Transverse colon (tissue), 4 donors: Measurements from ENCODE around the gene DAPL1. TPM values are rescaled to one million over a fixed set of nuclear protein-coding genes. Genes with fewer than 3 reads are reported as not detected.

ENCODE experiments used
- DNase-seq: peaks from one replicate; pipeline ENCODE4 v3.0.0-alpha.2; 2019
- H3K27ac ChIP-seq, 4 donors: fragments of 200-600 bp; sonication (generic); 2 replicates each; pipeline ENCODE4 v1.5.1; 2016 to 2018; ENCODE audit warnings: inconsistent platforms in 4 of 4
- H3K27me3 ChIP-seq: fragments of 200-600 bp; sonication (generic); 2 replicates; pipeline ENCODE4 v1.5.1; 2017; ENCODE audit warnings: inconsistent platforms
- H3K36me3 ChIP-seq, 4 donors: fragments of 200-600 bp; sonication (generic); 2 replicates each; pipeline ENCODE4 v1.5.1; 2017 to 2019; ENCODE audit warnings: inconsistent platforms in 4 of 4
- H3K4me1 ChIP-seq, 4 donors: fragments of 200-600 bp; sonication (generic); 2 replicates each; pipeline ENCODE4 v1.5.1; 2017 to 2020; ENCODE audit warnings: inconsistent platforms in 4 of 4
- H3K4me3 ChIP-seq, 4 donors: fragments of 200-600 bp; sonication (generic); 1 replicate in 1 of 4; 2 replicates in 3 of 4; pipeline versions ENCODE4 v1.5.1 to v1.6.1; 2017 to 2019; ENCODE audit warnings: inconsistent platforms in 4 of 4
- H3K9me3 ChIP-seq, 2 donors: fragments of 200-600 bp; sonication (generic); 2 replicates each; pipeline ENCODE4 v1.5.1; 2017 to 2019; ENCODE audit warnings: inconsistent platforms in 2 of 2
- EP300 ChIP-seq: sonication (generic); formaldehyde crosslinking; IDR thresholded peaks from one replicate; pipeline ENCODE4 v1.6.1; 2017; ENCODE audit warnings: antibody characterized with exemption, low read depth
- POLR2A ChIP-seq: fragments of 450-650 bp; IDR thresholded peaks from one replicate; pipeline ENCODE4 v1.6.1; 2016; ENCODE audit warnings: antibody characterized with exemption, mild to moderate bottlenecking, moderate library complexity
- POLR2AphosphoS5 ChIP-seq, 3 donors: sonication (generic); formaldehyde crosslinking; IDR thresholded peaks; one replicate each; pipeline ENCODE4 v1.6.1; 2016; ENCODE audit warnings: antibody characterized with exemption in 3 of 3
- WGBS, 2 donors: methylation state at CpG; one replicate each; pipeline ENCODE4 v1.1.5; 2018; ENCODE audit warnings: low coverage in 1 of 2; 5-methylcytosine and 5-hydroxymethylcytosine counted together
- in situ Hi-C, 4 donors: fragments of 200-750 bp; cut with MboI; loops; one replicate each; pipeline versions ENCODE4 v1.15.0 to v1.15.1; 2017; ENCODE audit warnings: low sequenced_read_pairs in 3 of 4, low pct_ligation_motif_present in 1 of 4, low pct_unique_long_range_greater_than_20kb in 1 of 4
- intact Hi-C: fragments of 100-400 bp; cut with DNase I; formaldehyde crosslinking; loops from one replicate; pipeline ENCODE4 v1.15.1; 2023; ENCODE audit warnings: low total_unique reads
- total RNA-seq, 4 donors: library from RNA; depleted of rRNA; stranded (reverse); fragments of >200 nt; gene quantifications; one replicate each; pipeline ENCODE4 v1.1.0, GENCODE V29; 2016
- TF ChIP-seq, protein P1 (sequence below), 5 experiments: fragments of 200-600 bp in 3 of 5; fragments of 450-650 bp in 2 of 5; sonication (generic) in 3 of 5; IDR thresholded peaks; 1 replicate in 2 of 5; 2 replicates in 3 of 5; pipeline ENCODE4 v1.5.1; 2016 to 2017; ENCODE audit warnings: antibody characterized with exemption in 5 of 5, inconsistent platforms in 3 of 5, mild to moderate bottlenecking in 2 of 5, moderate library complexity in 1 of 5

The DAPL1 gene
- total RNA-seq, 4 donors from 2014 or later = not detected

DNA sequence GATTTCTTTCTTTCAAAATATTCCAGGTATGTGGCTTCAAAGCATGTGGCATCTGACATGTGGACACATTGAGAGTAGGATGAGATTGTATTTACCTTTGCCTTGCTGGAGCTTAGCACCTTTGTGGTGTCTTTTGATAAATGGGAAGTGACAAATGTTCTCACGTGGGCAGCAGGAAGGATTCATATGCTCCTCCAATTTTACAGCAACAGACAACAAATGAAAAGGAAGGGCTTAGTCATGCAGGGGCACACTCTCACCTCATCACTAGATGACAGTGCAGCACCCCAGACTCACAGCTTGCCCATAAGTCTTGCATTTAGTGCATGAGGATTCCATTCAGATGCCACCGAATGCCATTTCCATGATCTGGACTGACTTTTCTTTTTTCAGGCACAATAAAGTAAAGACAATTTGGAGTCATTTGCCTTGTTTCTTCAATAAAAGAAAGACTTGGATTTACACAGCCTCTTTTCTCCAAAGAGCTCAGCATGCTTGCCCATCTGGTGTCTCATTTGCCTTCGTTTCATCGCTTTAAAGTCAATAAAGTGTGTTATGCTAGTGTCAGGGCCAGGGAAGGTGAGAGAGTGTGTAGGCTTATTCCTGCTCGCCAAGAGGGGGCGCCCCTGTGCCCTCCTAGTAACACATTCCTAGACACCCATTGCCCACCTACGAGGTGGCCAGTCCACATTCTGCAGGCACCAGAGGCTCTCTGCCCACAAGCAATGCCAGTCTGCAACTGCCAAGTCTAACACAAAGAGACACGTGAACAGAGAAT, 39.6 kb upstream of the DAPL1 start:
- H3K36me3 ChIP-seq = no peaks in the 10 kb centered on the region
- H3K4me1 ChIP-seq = peaks cover 3 to 7% (median 6%) of the 10 kb centered on the region in 4 donors
- no peak for TF ChIP-seq EP300
- TF ChIP-seq, protein P1, sequence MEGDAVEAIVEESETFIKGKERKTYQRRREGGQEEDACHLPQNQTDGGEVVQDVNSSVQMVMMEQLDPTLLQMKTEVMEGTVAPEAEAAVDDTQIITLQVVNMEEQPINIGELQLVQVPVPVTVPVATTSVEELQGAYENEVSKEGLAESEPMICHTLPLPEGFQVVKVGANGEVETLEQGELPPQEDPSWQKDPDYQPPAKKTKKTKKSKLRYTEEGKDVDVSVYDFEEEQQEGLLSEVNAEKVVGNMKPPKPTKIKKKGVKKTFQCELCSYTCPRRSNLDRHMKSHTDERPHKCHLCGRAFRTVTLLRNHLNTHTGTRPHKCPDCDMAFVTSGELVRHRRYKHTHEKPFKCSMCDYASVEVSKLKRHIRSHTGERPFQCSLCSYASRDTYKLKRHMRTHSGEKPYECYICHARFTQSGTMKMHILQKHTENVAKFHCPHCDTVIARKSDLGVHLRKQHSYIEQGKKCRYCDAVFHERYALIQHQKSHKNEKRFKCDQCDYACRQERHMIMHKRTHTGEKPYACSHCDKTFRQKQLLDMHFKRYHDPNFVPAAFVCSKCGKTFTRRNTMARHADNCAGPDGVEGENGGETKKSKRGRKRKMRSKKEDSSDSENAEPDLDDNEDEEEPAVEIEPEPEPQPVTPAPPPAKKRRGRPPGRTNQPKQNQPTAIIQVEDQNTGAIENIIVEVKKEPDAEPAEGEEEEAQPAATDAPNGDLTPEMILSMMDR (IDR thresholded peaks at IDR 0.05) = no peak
- no peak for TF ChIP-seq POLR2A
- TF ChIP-seq POLR2AphosphoS5 (IDR thresholded peaks at IDR 0.05) = no peak
- H3K27ac ChIP-seq = no peak overlapping the region
- no peak for DNase-seq
- H3K9me3 ChIP-seq = no peaks in the 10 kb centered on the region
- no peak overlapping the region for H3K4me3 ChIP-seq
- intact Hi-C loops = no loop called here
- in situ Hi-C loops = loop anchor here in 1 of 4 donors (5.0 kb wide), 1 partner anchor 723 kb away; no protein-coding TSS in a partner anchor
- no peaks in the 10 kb centered on the region for H3K27me3 ChIP-seq
- WGBS, 2 donors = 51 to 83% methylated on average over 3 to 8 of the region's 8 CpGs

DNA sequence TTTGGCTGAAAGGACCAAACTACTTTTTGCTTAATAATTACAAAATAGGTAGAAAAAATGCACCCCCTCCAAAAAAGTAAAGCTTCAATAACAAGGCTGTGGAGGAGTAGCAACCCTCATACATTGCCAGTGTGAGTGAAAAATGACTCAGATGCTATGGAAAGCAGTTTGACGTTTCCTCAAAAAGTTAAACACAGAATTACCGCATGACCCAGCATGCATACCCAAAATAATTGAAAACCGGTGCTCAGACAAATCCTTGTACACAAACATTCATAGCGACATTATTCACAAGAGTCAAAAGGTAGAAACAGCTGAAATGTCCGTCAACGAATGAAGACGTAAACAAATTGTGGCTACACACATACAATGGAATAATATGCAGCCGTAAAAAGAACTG, 38.8 kb upstream of the DAPL1 start:
- Histone ChIP-seq H3K36me3 (no peaks in the 10 kb centered on the region), H3K9me3 (no peaks in the 10 kb centered on the region), H3K4me1 (peaks cover 3 to 7% (median 6%) of the 10 kb centered on the region in 4 donors), H3K27me3 (no peaks in the 10 kb centered on the region), H3K4me3 (no peak overlapping the region), H3K27ac (no peak overlapping the region)
- in situ Hi-C loops (loop anchor here in 1 of 4 donors (5.0 kb wide), 1 partner anchor 724 kb away; no protein-coding TSS in a partner anchor), intact Hi-C loops (no loop called here)
- TF ChIP-seq, protein P1 (IDR thresholded peaks at IDR 0.05) = no peak
- no peak for TF ChIP-seq POLR2AphosphoS5 (IDR thresholded peaks at IDR 0.05)
- no peak for TF ChIP-seq EP300
- TF ChIP-seq POLR2A = no peak
- WGBS, 2 donors = 94% methylated on average over 6 to 8 of the region's 8 CpGs
- no peak for DNase-seq

DNA sequence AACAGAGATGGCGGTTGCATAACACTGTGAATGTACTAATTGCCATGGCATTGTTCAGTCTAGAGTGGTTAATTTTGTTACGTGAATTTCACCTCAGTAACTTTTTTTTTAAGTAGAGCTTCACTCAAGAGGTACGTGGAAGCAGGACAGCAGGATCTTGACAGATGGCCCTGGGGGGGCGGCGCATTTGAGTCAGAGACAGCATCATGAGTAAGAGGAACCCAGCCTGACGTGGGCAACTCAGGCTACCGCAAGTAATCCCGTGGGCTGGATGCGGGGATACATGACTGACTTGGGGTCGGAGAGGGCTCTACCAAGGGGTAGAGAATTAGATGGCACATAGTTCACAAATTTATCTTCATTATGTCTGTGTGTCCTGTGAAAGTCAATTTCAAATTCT, 38.1 kb upstream of the DAPL1 start:
- in situ Hi-C loops = loop anchor here in 1 of 4 donors (5.0 kb wide), 1 partner anchor 725 kb away; no protein-coding TSS in a partner anchor
- intact Hi-C loops = no loop called here
- H3K27ac ChIP-seq = no peak overlapping the region
- H3K27me3 ChIP-seq = no peaks in the 10 kb centered on the region
- WGBS, 2 donors = 88% methylated on average over 10 of the region's 10 CpGs
- DNase-seq = no peak
- H3K4me1 ChIP-seq = peaks cover 3 to 7% (median 6%) of the 10 kb centered on the region in 4 donors
- no peak for TF ChIP-seq EP300
- TF ChIP-seq, protein P1 (IDR thresholded peaks at IDR 0.05) = no peak
- TF ChIP-seq POLR2AphosphoS5 (IDR thresholded peaks at IDR 0.05) = no peak
- no peak for TF ChIP-seq POLR2A
- H3K36me3 ChIP-seq = no peaks in the 10 kb centered on the region
- no peaks in the 10 kb centered on the region for H3K9me3 ChIP-seq
- H3K4me3 ChIP-seq = no peak overlapping the region

DNA sequence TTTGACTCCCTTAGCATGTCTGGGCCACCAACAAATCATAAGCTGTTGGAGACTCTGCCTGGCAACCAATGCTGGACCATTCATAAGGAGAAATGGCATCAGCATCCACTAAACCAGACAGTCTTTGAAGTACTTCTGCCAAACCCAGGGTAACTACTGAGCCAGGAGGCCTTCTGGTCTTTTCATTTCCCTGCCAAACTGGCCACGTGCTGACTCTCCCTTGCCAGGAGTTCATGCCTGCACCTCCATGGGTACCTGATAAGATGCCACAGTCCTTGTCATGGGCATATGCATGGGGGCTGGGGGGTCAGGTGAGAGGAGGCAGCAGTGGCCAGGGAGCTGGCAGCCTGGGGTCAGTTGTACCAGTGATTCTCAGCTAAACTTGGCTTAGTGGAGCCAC, 34.2 kb upstream of the DAPL1 start:
- no peaks in the 10 kb centered on the region for H3K36me3 ChIP-seq
- no peaks in the 10 kb centered on the region for H3K9me3 ChIP-seq
- H3K27me3 ChIP-seq = no peaks in the 10 kb centered on the region
- no peak overlapping the region for H3K4me3 ChIP-seq
- no peak overlapping the region for H3K27ac ChIP-seq
- in situ Hi-C loops (no loop called here), intact Hi-C loops (no loop called here)
- 60 to 71% methylated on average over 1 of the region's 1 CpG for WGBS, 2 donors
- no peak for DNase-seq
- TF ChIP-seq POLR2A (no peak), EP300 (no peak), POLR2AphosphoS5 (IDR thresholded peaks at IDR 0.05) (no peak)
- TF ChIP-seq, protein P1 (IDR thresholded peaks at IDR 0.05) = no peak
- no peaks in the 10 kb centered on the region for H3K4me1 ChIP-seq
